AG10803 (cell line): ENCODE measurements around the gene NDUFV2.

ENCODE experiments used
- DNase-seq: peaks from one replicate; pipeline ENCODE4 v3.0.0; 2010; ENCODE audit warnings: low read depth
- H3K4me3 ChIP-seq: 2 replicates; pipeline ENCODE4 v1.5.1; 2011; ENCODE audit warnings: mild to moderate bottlenecking, low read length, control low read depth
- CTCF ChIP-seq: conservative IDR thresholded peaks from 2 replicates; pipeline ENCODE4 v1.5.1; 2011; ENCODE audit warnings: mild to moderate bottlenecking, low read length, control low read depth, inconsistent platforms

The NDUFV2 gene

GRCh38 chr18:9106094-9106493 is 3.6 kb downstream of the NDUFV2 start:
- H3K4me3 ChIP-seq: peak overlapping the region; percentile 18
- TF ChIP-seq CTCF: no peak
- DNase-seq: no peak

- no peak overlapping the region for H3K4me3 ChIP-seq
- no peak for TF ChIP-seq CTCF
- no peak for DNase-seq
These were observed 4.5 kb downstream of the NDUFV2 start for GRCh38 chr18:9106800-9107584.

GRCh38 chr18:9108911-9109310 is 6.4 kb downstream of the NDUFV2 start:
- no peak overlapping the region for H3K4me3 ChIP-seq
- DNase-seq: no peak
- TF ChIP-seq CTCF: no peak

GRCh38 chr18:9109523-9109922 is 7.0 kb downstream of the NDUFV2 start:
- no peak overlapping the region for H3K4me3 ChIP-seq
- TF ChIP-seq CTCF: no peak
- DNase-seq: peak; percentile 63

GRCh38 chr18:9113468-9114149 is 11.1 kb downstream of the NDUFV2 start:
- H3K4me3 ChIP-seq: no peak overlapping the region
- TF ChIP-seq CTCF: no peak

GRCh38 chr18:9115984-9116383 is 13.5 kb downstream of the NDUFV2 start:
- no peak overlapping the region for H3K4me3 ChIP-seq
- DNase-seq: no peak
- TF ChIP-seq CTCF: no peak

More at GRCh38 chr18:9113468-9114149, 11.1 kb downstream of the NDUFV2 start:
- DNase-seq: no peak
